Omental fat pad (tissue), 4 donors: Measurements from ENCODE around the gene IL21R. TPM values are rescaled to one million over a fixed set of nuclear protein-coding genes. Genes with fewer than 3 reads are reported as not detected.
"Not testable (repeated sequence)": the region's sequence is repeated elsewhere in the genome, so short reads cannot be mapped to it uniquely, and the experiment has no call there.

Experiments used
- ATAC-seq: fragments of 150-250 bp; one replicate; pipeline ENCODE4 v1.9.1; 2016; ENCODE audit warnings: mild to moderate bottlenecking, moderate library complexity; ENCODE audit not compliant: low FRiP score
- DNase-seq: peaks from one replicate; pipeline ENCODE4 v3.0.0-alpha.2; 2019; ENCODE audit warnings: low spot score
- CTCF ChIP-seq, 3 donors: fragments of 450-650 bp; IDR thresholded peaks; one replicate each; pipeline ENCODE4 v1.5.1; 2016 to 2017; ENCODE audit warnings: antibody characterized with exemption in 3 of 3, mild to moderate bottlenecking in 3 of 3, moderate library complexity in 2 of 3
- total RNA-seq, 4 donors: library from RNA; depleted of rRNA; stranded (reverse); fragments of >200 nt; gene quantifications; one replicate each; pipeline ENCODE4 v1.1.0, GENCODE V29; 2016

The IL21R gene
- total RNA-seq, 4 donors from 2014 or later: 0.19 to 1.3 (median 0.25) TPM; not detected in 1

GRCh38 chr16:27433636-27434035 lies 31.7 kb downstream of the IL21R start:
- no peak for DNase-seq
- TF ChIP-seq CTCF (IDR thresholded peaks at IDR 0.05): no peak
- no peak for ATAC-seq

GRCh38 chr16:27434141-27435051 lies 32.4 kb downstream of the IL21R start:
- ATAC-seq (no peak), DNase-seq (no peak)
- TF ChIP-seq CTCF (IDR thresholded peaks at IDR 0.05): no peak

- ATAC-seq, DNase-seq: not testable (repeated sequence)
Observed at GRCh38 chr16:27435146-27435545, 33.2 kb downstream of the IL21R start.

GRCh38 chr16:27436065-27436464 lies 34.1 kb downstream of the IL21R start:
- ATAC-seq: no peak
- TF ChIP-seq CTCF (IDR thresholded peaks at IDR 0.05): no peak
- no peak for DNase-seq

- ATAC-seq: no peak
- TF ChIP-seq CTCF (IDR thresholded peaks at IDR 0.05): no peak
- no peak for DNase-seq
Observed at GRCh38 chr16:27436921-27437650, 35.1 kb downstream of the IL21R start.

- TF ChIP-seq CTCF (IDR thresholded peaks at IDR 0.05): no peak
- ATAC-seq: no peak
- no peak for DNase-seq
Observed at GRCh38 chr16:27437946-27438345, 36.0 kb downstream of the IL21R start.

GRCh38 chr16:27439271-27440018 lies 37.5 kb downstream of the IL21R start:
- TF ChIP-seq CTCF (IDR thresholded peaks at IDR 0.05): no peak
- DNase-seq: no peak
- ATAC-seq: no peak
